Omental fat pad (tissue), 4 donors: Measurements from ENCODE around the gene CASP8. TPM values are rescaled to one million over a fixed set of nuclear protein-coding genes. Genes with fewer than 3 reads are reported as not detected.

ENCODE experiments used
- ATAC-seq: fragments of 150-250 bp; one replicate; pipeline ENCODE4 v1.9.1; 2016; ENCODE audit warnings: mild to moderate bottlenecking, moderate library complexity; ENCODE audit not compliant: low FRiP score
- DNase-seq: peaks from one replicate; pipeline ENCODE4 v3.0.0-alpha.2; 2019; ENCODE audit warnings: low spot score
- CTCF ChIP-seq, 3 donors: fragments of 450-650 bp; IDR thresholded peaks; one replicate each; pipeline ENCODE4 v1.5.1; 2016 to 2017; ENCODE audit warnings: antibody characterized with exemption in 3 of 3, mild to moderate bottlenecking in 3 of 3, moderate library complexity in 2 of 3
- total RNA-seq, 4 donors: library from RNA; depleted of rRNA; stranded (reverse); fragments of >200 nt; gene quantifications; one replicate each; pipeline ENCODE4 v1.1.0, GENCODE V29; 2016

The CASP8 gene
- total RNA-seq, 4 donors from 2014 or later = 22.9 to 31.4 (median 26.5) TPM

- DNase-seq (no peak), ATAC-seq (no peak)
- no peak for TF ChIP-seq CTCF (IDR thresholded peaks at IDR 0.05)
Measured at GRCh38 chr2:201244829-201245228, 15.5 kb upstream of the CASP8 start.

- ATAC-seq = no peak
Measured at GRCh38 chr2:201246280-201246679, 14.1 kb upstream of the CASP8 start.

GRCh38 chr2:201248288-201248844 is 12.0 kb upstream of the CASP8 start:
- DNase-seq (no peak), ATAC-seq (no peak)
- no peak for TF ChIP-seq CTCF (IDR thresholded peaks at IDR 0.05)

More at GRCh38 chr2:201246280-201246679, 14.1 kb upstream of the CASP8 start:
- TF ChIP-seq CTCF (IDR thresholded peaks at IDR 0.05) = no peak
- no peak for DNase-seq

GRCh38 chr2:201249889-201250288 is 10.4 kb upstream of the CASP8 start:
- ATAC-seq (no peak), DNase-seq (no peak)
- TF ChIP-seq CTCF (IDR thresholded peaks at IDR 0.05) = no peak

GRCh38 chr2:201250741-201251140 is 9.6 kb upstream of the CASP8 start:
- ATAC-seq = no peak
- DNase-seq = no peak
- no peak for TF ChIP-seq CTCF (IDR thresholded peaks at IDR 0.05)

GRCh38 chr2:201254081-201254730 is 6.1 kb upstream of the CASP8 start:
- TF ChIP-seq CTCF (IDR thresholded peaks at IDR 0.05) = no peak
- ATAC-seq (no peak), DNase-seq (no peak)

- TF ChIP-seq CTCF (IDR thresholded peaks at IDR 0.05) = no peak
- DNase-seq (no peak), ATAC-seq (no peak)
Measured at GRCh38 chr2:201255408-201256033, 4.8 kb upstream of the CASP8 start.
